HG02981 (cell line): Measurements from ENCODE around the gene RNF213.

Experiments used
- ATAC-seq: cut with Tn5 transposase; IDR thresholded peaks from one replicate; pipeline ENCODE4 v1.9.1; 2021; ENCODE audit warnings: mild to moderate bottlenecking, moderate library complexity; ENCODE audit not compliant: unreplicated experiment

RNF213 gene

GRCh38 chr17:80428363-80428762, 167.7 kb downstream of the RNF213 start:
- no peak for ATAC-seq

GRCh38 chr17:80428796-80429195, 168.1 kb downstream of the RNF213 start:
- ATAC-seq: no peak

- ATAC-seq: no peak
Measured at GRCh38 chr17:80429356-80430275, 169.0 kb downstream of the RNF213 start.

- ATAC-seq: no peak
Measured at GRCh38 chr17:80430446-80431245, 170.0 kb downstream of the RNF213 start.

- ATAC-seq: no peak
Measured at GRCh38 chr17:80431246-80432195, 170.9 kb downstream of the RNF213 start.

GRCh38 chr17:80432350-80432955, 171.8 kb downstream of the RNF213 start:
- no peak for ATAC-seq

- no peak for ATAC-seq
Measured at GRCh38 chr17:80432961-80433550, 172.4 kb downstream of the RNF213 start.

- ATAC-seq: no peak
Measured at GRCh38 chr17:80433916-80434666, 173.4 kb downstream of the RNF213 start.

GRCh38 chr17:80437532-80437931, 176.9 kb downstream of the RNF213 start:
- ATAC-seq: no peak

GRCh38 chr17:80438806-80439205, 178.2 kb downstream of the RNF213 start:
- no peak for ATAC-seq

- no peak for ATAC-seq
Measured at GRCh38 chr17:80439499-80439898, 178.8 kb downstream of the RNF213 start.

GRCh38 chr17:80441133-80441578, 180.5 kb downstream of the RNF213 start:
- no peak for ATAC-seq

GRCh38 chr17:80441598-80442322, 181.1 kb downstream of the RNF213 start:
- no peak for ATAC-seq

- no peak for ATAC-seq
Measured at GRCh38 chr17:80442323-80442659, 181.6 kb downstream of the RNF213 start.

GRCh38 chr17:80442764-80443163, 182.1 kb downstream of the RNF213 start:
- no peak for ATAC-seq

GRCh38 chr17:80443498-80443897, 182.8 kb downstream of the RNF213 start:
- ATAC-seq: no peak

GRCh38 chr17:80443916-80444643, 183.4 kb downstream of the RNF213 start:
- no peak for ATAC-seq

GRCh38 chr17:80444644-80444979, 184.0 kb downstream of the RNF213 start:
- ATAC-seq: no peak
